HK-2 (cell line): ENCODE data around the gene ZDHHC1.
"Not testable (repeated sequence)": the region's sequence is repeated elsewhere in the genome, so short reads cannot be mapped to it uniquely, and the experiment has no call there.

Source experiments
- DNase-seq: peaks from one replicate; pipeline ENCODE4 v3.0.0-alpha.2; 2018; ENCODE audit not compliant: unreplicated experiment

The ZDHHC1 gene

DNA sequence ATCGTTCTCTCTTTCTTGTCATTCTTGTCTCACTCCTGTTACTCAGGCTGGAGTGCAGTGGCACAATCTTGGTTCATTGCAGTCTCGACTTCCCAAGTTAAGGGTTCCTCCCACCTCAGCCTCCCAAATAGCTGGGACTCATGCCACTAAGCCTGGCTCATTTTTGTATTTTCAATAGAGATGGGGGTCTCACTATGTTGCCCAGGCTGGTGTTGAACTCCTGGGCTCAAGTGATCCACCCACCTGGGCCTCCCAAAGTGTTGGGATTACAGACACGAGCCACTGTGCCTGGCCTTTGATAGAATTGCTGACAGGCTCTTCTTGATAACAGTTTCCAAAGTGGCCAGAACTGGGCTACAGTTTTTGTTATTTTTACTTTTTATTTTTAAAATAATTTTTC is 55.2 kb downstream of the ZDHHC1 start:
- no peak for DNase-seq

DNA sequence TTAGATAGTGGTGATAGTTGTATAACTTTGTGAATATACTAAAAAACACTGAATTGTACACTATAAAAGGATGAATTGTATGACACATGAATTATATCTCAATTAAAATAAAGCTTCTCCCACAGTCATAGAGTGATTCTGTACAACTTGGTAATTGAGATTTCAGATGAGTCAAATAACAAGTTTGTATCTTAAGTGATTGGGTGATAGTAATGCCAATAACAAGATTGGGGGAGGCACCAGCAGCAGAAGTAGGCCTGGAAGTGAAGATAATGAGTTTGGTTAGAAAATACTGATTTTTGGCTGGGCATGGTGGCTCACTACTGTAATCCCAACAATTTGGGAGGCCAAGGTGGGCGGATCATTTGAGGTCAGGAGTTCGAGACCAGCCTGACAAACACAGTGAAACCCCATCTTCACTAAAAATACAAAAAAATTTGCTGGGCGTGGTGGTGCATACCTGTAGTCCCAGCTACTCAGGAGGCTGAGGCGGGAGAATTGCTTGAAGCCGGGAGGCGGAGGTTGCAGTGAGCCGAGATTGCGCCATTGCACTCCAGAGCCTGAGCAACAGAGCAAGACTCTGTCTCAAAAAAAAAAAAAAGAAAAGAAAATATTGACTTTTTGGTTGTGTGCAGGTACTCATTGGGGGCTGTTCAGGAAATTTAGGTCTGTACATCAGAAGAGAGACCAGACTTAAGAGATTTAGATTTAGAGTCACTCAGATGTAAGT is 56.6 kb downstream of the ZDHHC1 start:
- not testable (repeated sequence) for DNase-seq

DNA sequence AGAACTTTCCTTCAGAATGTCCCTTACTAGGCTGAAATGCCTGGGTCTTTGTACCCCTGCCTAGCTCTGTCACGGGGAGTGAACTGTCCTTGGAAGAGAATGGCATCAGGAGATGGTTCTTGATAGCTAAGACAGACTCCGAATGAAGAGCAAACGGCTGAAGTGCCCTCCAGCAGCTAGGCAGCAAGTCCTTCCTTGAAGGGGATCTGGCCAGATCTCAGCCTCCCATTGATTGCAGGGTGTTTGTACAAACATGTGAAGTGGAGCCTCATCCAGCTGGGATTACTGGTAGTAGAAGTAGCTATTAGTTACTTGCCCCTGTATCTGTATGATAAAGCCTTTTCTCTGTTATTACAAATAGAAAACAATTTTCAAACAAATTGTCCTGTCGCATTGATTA is 58.7 kb downstream of the ZDHHC1 start:
- no peak for DNase-seq

DNA sequence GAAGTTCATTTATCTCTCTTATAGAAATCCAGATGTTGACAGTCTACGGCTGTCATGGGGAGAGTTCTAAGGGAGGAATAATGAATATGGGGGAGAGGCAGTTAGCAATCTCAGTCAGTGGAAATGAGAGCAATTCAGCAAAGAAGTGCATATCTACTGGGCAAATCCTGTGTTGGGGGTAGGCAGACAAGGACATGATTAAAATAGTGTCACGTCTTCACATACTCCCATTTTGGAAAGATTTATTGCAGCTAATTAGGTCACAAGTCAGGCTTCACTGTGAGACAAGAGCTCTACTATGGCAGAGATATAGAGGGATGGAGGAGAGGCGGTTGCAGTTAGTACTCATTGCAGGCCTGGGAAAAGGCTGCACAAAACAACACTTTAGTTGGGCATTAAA is 59.9 kb downstream of the ZDHHC1 start:
- no peak for DNase-seq

DNA sequence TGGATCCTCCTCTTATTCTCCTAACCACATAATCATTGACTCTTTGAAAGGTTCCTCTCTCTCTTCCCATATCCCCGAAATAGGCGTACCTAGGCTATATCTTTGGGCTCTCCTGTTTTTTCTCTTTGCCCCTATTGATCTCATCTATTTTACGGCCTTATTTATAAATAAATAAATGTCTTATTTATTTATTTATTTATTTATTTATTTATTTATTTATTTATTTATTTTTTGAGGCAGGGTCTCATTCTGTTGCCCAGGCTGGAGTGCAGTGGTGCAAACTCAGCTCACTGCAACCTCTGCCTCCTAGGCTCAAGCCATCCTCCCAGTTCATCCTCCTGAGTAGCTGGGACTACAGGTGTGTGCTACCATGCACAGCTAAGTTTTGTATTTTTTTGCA is 63.8 kb downstream of the ZDHHC1 start:
- not testable (repeated sequence) for DNase-seq

DNA sequence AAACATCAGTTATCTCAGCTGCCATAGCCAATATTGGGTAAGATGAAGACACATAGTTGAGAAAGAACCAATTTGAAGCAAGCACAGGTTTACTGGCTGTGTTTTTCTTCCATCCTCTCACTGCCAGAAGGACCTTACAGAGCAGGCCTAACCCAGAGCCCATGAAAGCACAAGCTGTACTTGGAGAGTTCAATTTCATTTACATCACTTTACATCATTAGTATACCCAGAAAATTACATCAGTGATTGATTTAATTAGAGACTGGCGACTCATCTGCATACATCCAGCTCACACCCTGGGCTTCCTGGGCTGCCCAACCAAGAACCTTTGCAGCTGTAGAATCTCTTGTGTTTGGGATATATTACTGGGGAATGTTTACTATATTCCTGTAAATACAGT is 66.0 kb downstream of the ZDHHC1 start:
- no peak for DNase-seq

DNA sequence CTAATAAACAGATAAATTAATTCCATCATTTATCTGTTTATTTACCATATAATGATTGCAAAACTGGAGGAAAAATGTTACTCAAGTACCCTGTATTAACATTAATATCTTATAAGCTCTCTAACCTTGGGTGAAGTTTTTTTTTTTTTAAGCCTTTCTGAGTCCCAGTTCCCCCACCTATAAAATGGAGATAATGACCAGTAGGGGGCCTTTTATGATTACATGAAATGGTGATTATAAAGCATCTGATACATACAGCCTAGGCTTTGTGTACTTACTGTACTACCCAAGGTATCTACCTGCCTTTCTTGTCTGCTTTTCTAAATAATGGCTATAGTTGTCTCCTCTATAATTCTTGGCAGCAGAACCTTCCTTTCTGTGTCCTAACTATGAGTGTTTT is 67.1 kb downstream of the ZDHHC1 start:
- DNase-seq = no peak

DNA sequence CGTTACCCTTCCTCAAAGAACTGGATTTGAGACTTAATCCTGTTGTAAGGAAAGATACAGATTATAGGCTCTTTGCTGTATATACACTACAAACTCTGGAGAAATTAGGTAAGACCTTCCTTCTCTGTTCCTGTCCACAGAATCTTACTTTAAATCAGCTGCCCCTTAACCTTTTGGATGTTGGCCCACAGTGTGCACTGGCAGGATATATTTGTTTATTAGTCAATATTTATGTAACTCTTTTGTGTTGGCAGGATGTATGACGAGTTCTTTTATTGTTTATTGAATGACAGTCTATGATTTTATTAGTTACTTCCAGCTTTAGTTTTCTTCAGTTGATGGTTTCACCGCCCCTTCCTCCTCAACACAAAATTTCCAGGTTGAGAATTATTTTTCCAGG is 69.9 kb downstream of the ZDHHC1 start:
- no peak for DNase-seq

DNA sequence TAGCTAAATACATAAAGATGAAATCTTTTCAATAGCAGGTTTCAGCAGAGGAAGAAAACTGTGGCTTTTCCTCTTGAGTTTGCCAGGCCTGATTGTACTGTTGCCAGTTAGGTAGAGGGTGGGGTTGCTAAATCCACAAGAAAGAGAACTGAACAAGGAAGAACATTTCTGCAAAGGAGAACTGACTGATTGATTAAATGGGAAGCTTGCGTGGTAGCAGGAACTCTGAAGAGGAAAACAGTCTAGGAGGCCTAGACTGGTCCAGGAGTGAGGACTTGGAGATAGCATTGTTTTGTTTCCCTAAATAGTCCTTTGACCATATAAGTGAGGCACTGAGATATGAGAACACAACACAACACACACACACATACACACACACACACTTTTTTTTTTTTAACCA is 70.9 kb downstream of the ZDHHC1 start:
- no peak for DNase-seq
